B cell (primary cell): ENCODE results near the gene CPNE2.

Source experiments
- EZH2 ChIP-seq: IDR thresholded peaks from 2 replicates; pipeline ENCODE4 v1.6.1; 2012; ENCODE audit warnings: borderline replicate concordance, low read depth, mild to moderate bottlenecking, moderate library complexity, low read length; ENCODE audit not compliant: insufficient read depth, poor library complexity, severe bottlenecking
- TF ChIP-seq, protein P1 (sequence below): fragments of 200-600 bp; IDR thresholded peaks from one replicate; pipeline ENCODE4 v1.8.0; 2022; ENCODE audit warnings: antibody characterized with exemption, mild to moderate bottlenecking

DNA sequence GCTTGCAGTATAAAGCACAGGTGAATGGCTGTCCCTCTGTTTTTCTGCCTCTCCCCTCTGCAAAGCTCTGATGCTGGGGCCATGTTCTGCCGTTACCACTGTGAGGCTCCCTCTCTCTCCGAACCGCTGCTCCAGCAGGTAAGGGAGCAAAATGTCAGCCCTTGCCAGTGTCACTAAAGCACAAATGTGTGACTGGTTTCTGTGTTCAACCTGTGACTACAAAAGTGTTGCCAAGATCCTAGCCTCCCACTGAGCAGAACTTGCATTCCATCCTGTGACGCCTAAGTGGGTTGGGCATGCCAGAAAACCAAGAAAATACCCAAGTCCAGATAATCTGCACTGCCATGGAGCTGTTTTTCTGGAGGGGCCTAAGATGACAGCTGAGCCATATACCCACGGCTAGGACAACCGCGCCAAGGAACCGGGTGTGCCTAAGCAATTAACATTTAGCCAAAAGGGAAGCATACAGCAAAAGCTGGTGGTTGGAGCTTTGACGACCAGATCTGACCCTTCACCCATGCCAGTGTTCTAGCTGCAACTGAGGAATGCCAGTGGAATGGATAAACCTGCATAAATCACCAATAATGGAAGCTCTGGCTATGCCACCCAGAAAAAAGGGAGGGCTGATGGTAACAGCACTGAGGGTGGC lies 58.4 kb downstream of the CPNE2 start:
- TF ChIP-seq, protein P1, sequence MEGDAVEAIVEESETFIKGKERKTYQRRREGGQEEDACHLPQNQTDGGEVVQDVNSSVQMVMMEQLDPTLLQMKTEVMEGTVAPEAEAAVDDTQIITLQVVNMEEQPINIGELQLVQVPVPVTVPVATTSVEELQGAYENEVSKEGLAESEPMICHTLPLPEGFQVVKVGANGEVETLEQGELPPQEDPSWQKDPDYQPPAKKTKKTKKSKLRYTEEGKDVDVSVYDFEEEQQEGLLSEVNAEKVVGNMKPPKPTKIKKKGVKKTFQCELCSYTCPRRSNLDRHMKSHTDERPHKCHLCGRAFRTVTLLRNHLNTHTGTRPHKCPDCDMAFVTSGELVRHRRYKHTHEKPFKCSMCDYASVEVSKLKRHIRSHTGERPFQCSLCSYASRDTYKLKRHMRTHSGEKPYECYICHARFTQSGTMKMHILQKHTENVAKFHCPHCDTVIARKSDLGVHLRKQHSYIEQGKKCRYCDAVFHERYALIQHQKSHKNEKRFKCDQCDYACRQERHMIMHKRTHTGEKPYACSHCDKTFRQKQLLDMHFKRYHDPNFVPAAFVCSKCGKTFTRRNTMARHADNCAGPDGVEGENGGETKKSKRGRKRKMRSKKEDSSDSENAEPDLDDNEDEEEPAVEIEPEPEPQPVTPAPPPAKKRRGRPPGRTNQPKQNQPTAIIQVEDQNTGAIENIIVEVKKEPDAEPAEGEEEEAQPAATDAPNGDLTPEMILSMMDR = no peak
- no peak for TF ChIP-seq EZH2
